Ascending aorta (tissue), 1 donor: ENCODE measurements around the gene BAG2. TPM values are rescaled to one million over a fixed set of nuclear protein-coding genes. Genes with fewer than 3 reads are reported as not detected.

Experiments used
- total RNA-seq: library from RNA; depleted of rRNA; stranded (reverse); fragments of >200 nt; gene quantifications from one replicate; pipeline ENCODE4 v1.1.0, GENCODE V29; 2016

Gene BAG2
- total RNA-seq, 1 donor from 2014 or later, result 7.7 TPM

Other genes with a start within 250 kb of the BAG2 start
- 1.3 TPM for gene BEND6, start 217.2 kb upstream of the BAG2 start, total RNA-seq
- 2.0 TPM for gene KIAA1586, start 125.6 kb upstream of the BAG2 start, total RNA-seq
- gene ZNF451, start 82.1 kb upstream of the BAG2 start, total RNA-seq, result 21.5 TPM
- 19.9 TPM for gene RAB23, start 50.0 kb downstream of the BAG2 start, total RNA-seq
- 0.85 TPM for gene PRIM2, start 145.3 kb downstream of the BAG2 start, total RNA-seq